HL-60 (cell line): ENCODE results near the gene DSN1.
"Not testable (repeated sequence)": the region's sequence is repeated elsewhere in the genome, so short reads cannot be mapped to it uniquely, and the experiment has no call there.

ENCODE experiments used
- DNase-seq, 2 experiments: peaks; one replicate each; pipeline ENCODE4 v3.0.0-alpha.2; 2010 to 2020; ENCODE audit warnings: low read depth in 1 of 2, low spot score in 1 of 2
- H3K27ac ChIP-seq: fragments of 250-450 bp; sonication (Bioruptor Pico); replicated peaks from 2 replicates; pipeline ENCODE4 v1.5.1; 2020; ENCODE audit warnings: mild to moderate bottlenecking, moderate library complexity
- H3K27me3 ChIP-seq: fragments of 250-450 bp; sonication (Bioruptor Pico); 2 replicates; pipeline ENCODE4 v1.5.1; 2021; ENCODE audit warnings: mild to moderate bottlenecking, moderate library complexity; ENCODE audit not compliant: insufficient read depth, poor library complexity, severe bottlenecking
- H3K4me3 ChIP-seq: replicated peaks from 2 replicates; pipeline ENCODE4 v1.5.1; 2011; ENCODE audit warnings: mild to moderate bottlenecking, control low read depth, low read length; ENCODE audit not compliant: insufficient read depth
- GABPA ChIP-seq: IDR thresholded peaks from 2 replicates; pipeline ENCODE4 v1.6.1; 2012; ENCODE audit warnings: low read depth
- POLR2AphosphoS5 ChIP-seq: IDR thresholded peaks from 2 replicates; pipeline ENCODE4 v1.6.1; 2012; ENCODE audit warnings: low read depth
- SPI1 ChIP-seq: IDR thresholded peaks from 2 replicates; pipeline ENCODE4 v1.6.1; 2012; ENCODE audit warnings: low read depth, mild to moderate bottlenecking, borderline replicate concordance
- TF ChIP-seq, protein P1 (sequence below): IDR thresholded peaks from one replicate; pipeline ENCODE4 v1.5.1; 2011; ENCODE audit warnings: low read length, control low read depth, inconsistent platforms; ENCODE audit not compliant: insufficient read depth
- TF ChIP-seq, protein P2 (sequence below): IDR thresholded peaks from 2 replicates; pipeline ENCODE4 v1.6.1; 2012; ENCODE audit warnings: low read depth; ENCODE audit not compliant: insufficient replicate concordance

Gene DSN1

DNA sequence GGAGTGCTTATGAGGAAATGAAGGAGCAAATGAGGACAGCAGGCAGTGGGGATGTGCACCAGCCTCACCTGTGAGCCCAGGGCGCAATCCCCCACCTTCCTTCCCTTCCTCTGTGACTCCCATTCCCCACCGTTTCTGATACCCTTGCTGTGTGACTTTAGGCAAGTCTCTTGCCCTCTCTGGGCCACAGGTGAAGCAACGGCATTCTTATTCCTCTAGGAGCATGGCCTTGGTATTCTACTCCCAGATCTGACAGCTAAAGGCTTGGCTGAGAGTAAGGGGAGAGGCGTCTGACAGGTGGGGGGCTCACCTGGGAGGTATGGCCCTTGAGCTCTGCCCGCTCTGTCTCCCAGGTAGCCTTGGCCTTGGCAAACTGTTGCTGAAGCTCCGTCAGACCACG is 30.9 kb upstream of the DSN1 start:
- Histone ChIP-seq H3K27me3 (no peaks in the 10 kb centered on the region), H3K27ac (no peak overlapping the region), H3K4me3 (no peak overlapping the region)
- TF ChIP-seq, protein P1, sequence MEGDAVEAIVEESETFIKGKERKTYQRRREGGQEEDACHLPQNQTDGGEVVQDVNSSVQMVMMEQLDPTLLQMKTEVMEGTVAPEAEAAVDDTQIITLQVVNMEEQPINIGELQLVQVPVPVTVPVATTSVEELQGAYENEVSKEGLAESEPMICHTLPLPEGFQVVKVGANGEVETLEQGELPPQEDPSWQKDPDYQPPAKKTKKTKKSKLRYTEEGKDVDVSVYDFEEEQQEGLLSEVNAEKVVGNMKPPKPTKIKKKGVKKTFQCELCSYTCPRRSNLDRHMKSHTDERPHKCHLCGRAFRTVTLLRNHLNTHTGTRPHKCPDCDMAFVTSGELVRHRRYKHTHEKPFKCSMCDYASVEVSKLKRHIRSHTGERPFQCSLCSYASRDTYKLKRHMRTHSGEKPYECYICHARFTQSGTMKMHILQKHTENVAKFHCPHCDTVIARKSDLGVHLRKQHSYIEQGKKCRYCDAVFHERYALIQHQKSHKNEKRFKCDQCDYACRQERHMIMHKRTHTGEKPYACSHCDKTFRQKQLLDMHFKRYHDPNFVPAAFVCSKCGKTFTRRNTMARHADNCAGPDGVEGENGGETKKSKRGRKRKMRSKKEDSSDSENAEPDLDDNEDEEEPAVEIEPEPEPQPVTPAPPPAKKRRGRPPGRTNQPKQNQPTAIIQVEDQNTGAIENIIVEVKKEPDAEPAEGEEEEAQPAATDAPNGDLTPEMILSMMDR: no peak
- TF ChIP-seq, protein P2, sequence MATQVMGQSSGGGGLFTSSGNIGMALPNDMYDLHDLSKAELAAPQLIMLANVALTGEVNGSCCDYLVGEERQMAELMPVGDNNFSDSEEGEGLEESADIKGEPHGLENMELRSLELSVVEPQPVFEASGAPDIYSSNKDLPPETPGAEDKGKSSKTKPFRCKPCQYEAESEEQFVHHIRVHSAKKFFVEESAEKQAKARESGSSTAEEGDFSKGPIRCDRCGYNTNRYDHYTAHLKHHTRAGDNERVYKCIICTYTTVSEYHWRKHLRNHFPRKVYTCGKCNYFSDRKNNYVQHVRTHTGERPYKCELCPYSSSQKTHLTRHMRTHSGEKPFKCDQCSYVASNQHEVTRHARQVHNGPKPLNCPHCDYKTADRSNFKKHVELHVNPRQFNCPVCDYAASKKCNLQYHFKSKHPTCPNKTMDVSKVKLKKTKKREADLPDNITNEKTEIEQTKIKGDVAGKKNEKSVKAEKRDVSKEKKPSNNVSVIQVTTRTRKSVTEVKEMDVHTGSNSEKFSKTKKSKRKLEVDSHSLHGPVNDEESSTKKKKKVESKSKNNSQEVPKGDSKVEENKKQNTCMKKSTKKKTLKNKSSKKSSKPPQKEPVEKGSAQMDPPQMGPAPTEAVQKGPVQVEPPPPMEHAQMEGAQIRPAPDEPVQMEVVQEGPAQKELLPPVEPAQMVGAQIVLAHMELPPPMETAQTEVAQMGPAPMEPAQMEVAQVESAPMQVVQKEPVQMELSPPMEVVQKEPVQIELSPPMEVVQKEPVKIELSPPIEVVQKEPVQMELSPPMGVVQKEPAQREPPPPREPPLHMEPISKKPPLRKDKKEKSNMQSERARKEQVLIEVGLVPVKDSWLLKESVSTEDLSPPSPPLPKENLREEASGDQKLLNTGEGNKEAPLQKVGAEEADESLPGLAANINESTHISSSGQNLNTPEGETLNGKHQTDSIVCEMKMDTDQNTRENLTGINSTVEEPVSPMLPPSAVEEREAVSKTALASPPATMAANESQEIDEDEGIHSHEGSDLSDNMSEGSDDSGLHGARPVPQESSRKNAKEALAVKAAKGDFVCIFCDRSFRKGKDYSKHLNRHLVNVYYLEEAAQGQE: no peak
- no peak for TF ChIP-seq GABPA
- DNase-seq: no peak

DNA sequence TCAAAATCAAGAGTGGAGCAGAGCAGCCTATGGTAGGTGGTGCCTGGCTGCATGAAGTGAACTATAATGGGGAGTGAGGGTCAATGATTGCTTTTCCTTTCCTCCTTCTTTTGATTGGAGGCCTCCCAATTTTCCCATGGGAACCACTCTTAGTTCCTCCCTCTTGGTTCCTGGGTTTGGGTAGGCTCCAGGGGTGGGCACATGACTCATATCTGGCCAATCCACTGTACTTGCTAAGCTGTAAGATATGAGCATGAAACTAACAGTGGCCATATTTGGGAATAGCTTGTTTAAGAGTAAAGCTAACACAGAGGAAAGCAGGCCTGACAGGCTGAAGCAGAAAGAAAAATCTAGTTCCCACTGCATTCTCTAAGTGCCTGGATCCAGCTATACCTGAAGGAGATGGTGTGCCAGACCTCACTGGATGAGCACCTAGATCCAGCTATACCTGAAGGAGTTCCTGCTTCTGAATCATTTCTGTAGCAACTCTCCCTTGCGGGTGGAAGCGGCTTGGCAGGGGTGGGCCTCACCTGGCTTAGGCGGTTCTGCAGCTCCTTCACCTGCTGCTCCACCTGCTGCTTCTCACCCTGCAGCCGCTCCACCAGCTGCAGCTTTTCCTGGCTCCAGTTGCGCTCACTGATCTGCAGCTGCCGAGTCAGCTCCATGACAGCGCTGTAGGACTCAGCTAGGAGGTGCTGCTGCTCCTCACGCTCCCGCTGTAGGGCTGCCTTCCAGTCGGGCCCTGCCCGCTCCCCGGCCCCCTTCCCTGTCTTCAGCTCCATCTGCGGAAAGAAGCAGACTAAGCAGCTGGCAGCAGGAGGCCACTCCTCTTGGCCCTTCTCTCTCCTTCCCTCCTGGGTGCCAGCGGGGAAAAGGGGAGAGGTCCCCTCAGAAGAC is 29.0 kb upstream of the DSN1 start:
- TF ChIP-seq, protein P1: no peak
- TF ChIP-seq, protein P2: no peak

DNA sequence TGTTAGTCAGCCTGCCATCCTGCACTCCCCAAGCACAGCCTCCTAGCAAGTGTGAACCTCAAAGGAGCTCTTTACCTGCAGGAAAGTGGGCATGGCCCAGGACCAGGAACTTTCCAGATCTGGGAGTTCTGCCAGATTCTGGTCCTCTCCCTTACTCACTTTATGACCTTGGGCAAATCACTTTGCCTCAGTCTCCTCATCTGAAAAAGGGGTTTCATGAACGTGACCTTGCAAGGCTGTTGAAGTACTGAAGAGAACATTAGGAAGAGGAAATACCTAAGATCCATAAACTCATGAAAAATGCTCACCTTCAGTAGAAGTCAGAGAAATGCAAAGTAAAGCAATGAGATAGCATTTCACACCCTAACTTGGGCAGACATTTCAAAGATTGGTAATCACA is 26.8 kb upstream of the DSN1 start:
- Histone ChIP-seq H3K27me3 (no peaks in the 10 kb centered on the region), H3K4me3 (no peak overlapping the region), H3K27ac (no peak overlapping the region)
- TF ChIP-seq SPI1: no peak
- TF ChIP-seq POLR2AphosphoS5: no peak
- TF ChIP-seq, protein P2: no peak
- TF ChIP-seq, protein P1: no peak
- no peak for TF ChIP-seq GABPA
- DNase-seq: no peak

More for the DNA sequence above, 29.0 kb upstream of the DSN1 start:
- H3K27me3 ChIP-seq: no peaks in the 10 kb centered on the region
- no peak for DNase-seq
- no peak overlapping the region for H3K4me3 ChIP-seq
- no peak overlapping the region for H3K27ac ChIP-seq

DNA sequence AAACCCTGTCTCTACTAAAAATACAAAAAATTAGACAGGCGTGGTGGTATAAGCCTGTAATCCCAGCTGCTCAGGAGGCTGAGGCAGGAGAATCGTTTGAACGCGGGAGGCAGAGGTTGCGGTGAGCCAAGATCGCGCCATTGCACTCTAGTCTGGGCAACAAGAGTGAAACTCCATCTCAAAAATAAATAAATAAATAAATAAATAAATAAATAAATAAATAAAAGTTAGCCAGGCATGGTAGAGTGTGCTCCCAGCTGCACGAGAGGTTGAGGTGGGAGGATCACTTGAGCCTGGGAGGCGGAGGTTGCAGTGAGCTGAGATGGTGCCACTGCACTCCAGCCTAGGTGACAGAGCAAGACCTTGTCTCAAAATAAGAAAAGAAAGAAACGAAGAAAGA is 25.8 kb upstream of the DSN1 start:
- DNase-seq, H3K27ac ChIP-seq, H3K4me3 ChIP-seq, H3K27me3 ChIP-seq: not testable (repeated sequence)
